ENCODE data around the gene TLR1.

DNA sequence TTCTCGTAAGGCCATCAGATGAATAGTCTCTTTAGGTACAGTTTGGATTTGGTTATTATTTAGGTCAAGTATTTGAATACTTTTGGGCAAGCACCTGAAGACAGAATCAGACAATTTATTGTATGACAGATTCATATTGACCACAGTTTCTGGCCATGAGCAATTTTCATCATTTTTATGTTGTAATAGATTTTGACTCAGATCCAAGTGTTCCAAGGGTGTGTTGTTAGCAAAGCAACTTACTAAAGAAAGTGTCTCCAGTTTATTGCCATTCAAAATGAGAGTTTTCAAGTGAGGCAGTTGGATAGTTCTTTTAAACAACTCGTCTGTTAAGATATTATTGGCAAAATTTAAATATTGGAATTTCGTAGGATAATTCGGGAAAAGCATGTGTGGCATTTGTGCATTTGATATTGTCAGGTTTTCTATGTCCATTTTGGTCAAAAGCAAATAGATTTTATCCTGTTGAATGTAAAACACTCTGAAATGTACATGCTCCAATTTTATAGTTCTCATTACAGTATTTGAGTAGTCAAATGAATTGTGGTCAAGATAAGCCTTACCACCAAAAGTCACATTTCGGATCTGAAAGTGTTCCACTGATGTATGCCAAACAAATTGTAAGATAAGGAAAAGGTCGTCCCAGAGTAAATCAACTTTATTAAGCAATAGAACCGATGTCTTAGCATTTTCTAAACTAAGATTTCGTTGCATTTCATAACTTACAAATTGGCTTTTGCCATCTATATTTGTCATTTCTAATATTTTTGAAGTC lies 30.2 kb downstream of the TLR1 start:
- TF ChIP-seq, protein P1, sequence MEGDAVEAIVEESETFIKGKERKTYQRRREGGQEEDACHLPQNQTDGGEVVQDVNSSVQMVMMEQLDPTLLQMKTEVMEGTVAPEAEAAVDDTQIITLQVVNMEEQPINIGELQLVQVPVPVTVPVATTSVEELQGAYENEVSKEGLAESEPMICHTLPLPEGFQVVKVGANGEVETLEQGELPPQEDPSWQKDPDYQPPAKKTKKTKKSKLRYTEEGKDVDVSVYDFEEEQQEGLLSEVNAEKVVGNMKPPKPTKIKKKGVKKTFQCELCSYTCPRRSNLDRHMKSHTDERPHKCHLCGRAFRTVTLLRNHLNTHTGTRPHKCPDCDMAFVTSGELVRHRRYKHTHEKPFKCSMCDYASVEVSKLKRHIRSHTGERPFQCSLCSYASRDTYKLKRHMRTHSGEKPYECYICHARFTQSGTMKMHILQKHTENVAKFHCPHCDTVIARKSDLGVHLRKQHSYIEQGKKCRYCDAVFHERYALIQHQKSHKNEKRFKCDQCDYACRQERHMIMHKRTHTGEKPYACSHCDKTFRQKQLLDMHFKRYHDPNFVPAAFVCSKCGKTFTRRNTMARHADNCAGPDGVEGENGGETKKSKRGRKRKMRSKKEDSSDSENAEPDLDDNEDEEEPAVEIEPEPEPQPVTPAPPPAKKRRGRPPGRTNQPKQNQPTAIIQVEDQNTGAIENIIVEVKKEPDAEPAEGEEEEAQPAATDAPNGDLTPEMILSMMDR (IDR thresholded peaks at IDR 0.05) = no peak
- no peak for TF ChIP-seq POLR2A (IDR thresholded peaks at IDR 0.05)
